ENCODE measurements around the gene CBFA2T2.
"Not testable (repeated sequence)": the region's sequence is repeated elsewhere in the genome, so short reads cannot be mapped to it uniquely, and the experiment has no call there.

CBFA2T2 gene

DNA sequence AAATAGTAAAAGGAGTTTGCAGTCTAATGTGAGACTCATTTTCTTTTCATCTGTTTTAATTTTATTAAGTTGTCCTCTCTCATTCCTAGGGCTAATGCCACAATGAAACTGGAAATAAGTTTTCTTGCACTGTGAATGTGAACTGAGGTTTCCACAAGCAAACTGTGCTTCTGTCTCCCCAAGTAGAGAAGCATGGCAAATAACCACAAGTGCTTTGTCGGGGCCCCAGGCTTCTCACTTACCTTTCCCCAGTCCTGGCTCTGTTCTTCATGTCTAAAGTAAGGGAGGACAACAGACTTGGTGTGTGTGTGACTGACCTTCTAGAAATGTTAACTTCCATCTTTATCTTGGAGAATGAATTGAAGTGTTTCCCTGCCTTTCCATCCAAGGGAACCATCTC, 80.8 kb downstream of the CBFA2T2 start:
- no peak for DNase-seq (ENCODE audit: low read depth)
- TF ChIP-seq, protein P1, sequence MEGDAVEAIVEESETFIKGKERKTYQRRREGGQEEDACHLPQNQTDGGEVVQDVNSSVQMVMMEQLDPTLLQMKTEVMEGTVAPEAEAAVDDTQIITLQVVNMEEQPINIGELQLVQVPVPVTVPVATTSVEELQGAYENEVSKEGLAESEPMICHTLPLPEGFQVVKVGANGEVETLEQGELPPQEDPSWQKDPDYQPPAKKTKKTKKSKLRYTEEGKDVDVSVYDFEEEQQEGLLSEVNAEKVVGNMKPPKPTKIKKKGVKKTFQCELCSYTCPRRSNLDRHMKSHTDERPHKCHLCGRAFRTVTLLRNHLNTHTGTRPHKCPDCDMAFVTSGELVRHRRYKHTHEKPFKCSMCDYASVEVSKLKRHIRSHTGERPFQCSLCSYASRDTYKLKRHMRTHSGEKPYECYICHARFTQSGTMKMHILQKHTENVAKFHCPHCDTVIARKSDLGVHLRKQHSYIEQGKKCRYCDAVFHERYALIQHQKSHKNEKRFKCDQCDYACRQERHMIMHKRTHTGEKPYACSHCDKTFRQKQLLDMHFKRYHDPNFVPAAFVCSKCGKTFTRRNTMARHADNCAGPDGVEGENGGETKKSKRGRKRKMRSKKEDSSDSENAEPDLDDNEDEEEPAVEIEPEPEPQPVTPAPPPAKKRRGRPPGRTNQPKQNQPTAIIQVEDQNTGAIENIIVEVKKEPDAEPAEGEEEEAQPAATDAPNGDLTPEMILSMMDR (conservative IDR thresholded peaks at IDR 0.05; ENCODE audit: low read length), result no peak
- H3K4me3 ChIP-seq (ENCODE audit: low read length), result no peak overlapping the region

DNA sequence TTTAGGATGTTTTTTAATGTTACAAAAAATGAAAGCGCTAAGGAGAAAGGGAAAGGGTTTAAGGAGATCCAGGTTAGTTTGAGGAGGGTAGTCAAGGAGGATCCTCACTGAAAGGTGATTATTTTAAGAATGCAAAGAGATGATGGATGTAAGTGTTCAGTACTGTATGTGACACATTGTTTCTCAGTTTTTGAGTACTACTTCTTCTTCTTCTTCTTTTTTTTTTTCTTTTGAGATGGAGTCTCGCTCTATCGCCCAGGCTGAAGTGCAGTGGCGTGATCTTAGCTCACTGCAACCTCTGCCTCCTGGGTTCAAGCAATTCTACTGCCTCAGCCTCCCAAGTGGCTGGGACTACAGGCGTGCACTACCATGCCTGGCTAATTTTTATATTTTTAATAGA, 83.4 kb downstream of the CBFA2T2 start:
- not testable (repeated sequence) for DNase-seq (ENCODE audit: low read depth); H3K4me3 ChIP-seq (ENCODE audit: low read length)

DNA sequence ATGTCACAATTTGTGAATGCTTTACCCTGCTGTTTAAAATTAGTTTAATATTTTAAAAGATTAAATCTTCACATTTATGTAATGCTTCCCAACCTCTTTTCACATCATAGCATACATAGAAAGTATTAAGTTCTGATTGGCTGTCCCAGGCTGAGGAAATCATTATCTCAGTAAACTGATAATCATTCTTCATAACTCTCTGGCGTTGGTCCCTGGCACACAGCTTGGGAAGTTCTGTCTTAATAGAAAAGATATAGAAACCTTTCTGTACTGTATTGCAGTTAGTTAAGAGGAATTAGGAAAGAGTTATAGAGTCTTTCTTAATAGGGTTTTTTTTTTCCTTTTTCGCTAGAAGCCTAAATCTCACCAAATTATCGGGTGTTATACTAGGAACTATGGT, 85.4 kb downstream of the CBFA2T2 start:
- TF ChIP-seq, protein P1 (conservative IDR thresholded peaks at IDR 0.05; ENCODE audit: low read length), result no peak
- H3K4me3 ChIP-seq (ENCODE audit: low read length), result no peak overlapping the region
- no peak for DNase-seq (ENCODE audit: low read depth)

DNA sequence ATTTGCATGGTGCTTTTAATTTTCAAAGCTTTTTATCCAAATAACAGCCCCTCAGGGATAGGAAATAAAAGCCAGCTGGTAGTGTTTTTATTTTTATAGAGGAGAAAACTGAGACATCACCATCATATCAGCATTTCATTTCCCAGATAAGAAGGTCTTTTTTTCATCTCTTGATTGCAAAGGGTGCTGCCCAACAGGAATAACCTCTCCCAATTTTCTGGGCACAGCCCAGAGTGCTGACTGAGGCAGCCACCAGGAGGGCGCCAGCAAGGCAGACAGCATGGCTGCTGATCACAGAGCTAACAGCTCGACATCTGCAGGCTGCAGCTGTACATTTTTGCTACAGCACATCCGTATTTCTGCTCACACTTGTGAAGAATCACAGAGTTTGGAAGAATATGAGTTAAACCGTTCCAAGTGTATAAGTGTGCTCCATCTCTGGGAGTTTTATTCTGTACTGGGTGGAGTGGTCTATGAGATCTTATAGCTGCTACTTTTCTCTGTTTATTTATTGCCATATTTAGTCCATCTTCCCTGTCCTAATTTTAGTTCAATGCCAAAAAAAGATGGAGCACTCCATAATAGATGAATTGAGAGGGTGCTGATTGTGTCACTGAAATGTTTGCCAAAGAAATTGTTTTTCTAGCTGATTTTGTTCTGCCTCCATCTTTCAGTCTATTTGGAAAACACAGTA, 86.7 kb downstream of the CBFA2T2 start:
- TF ChIP-seq, protein P1 (conservative IDR thresholded peaks at IDR 0.05; ENCODE audit: low read length), result no peak; the same call in 1 of the 2 replicates
- no peak overlapping the region for H3K4me3 ChIP-seq (ENCODE audit: low read length)
- no peak for DNase-seq (ENCODE audit: low read depth)

DNA sequence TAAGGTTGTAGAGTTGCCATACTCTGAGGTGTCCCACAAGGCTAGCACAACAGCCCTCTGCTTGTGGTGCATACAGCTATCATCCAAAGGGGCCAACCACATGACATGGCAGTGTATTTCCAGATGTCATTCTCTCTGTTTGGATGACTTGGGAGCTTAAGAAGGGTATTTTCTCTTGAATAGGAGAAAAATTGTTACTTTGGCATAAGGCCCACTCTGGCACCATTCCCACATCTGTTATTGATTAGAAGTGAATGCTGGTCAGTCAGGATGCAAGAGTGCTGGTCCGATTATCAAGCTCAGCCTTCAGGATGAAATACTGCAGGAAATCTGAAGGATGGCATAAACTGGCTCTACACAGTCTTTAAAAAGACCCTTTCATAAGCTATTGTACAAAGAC, 88.6 kb downstream of the CBFA2T2 start:
- DNase-seq (ENCODE audit: low read depth), result peak; percentile 87
- TF ChIP-seq, protein P1 (conservative IDR thresholded peaks at IDR 0.05; ENCODE audit: low read length), result no peak
- H3K4me3 ChIP-seq (ENCODE audit: low read length), result no peak overlapping the region

DNA sequence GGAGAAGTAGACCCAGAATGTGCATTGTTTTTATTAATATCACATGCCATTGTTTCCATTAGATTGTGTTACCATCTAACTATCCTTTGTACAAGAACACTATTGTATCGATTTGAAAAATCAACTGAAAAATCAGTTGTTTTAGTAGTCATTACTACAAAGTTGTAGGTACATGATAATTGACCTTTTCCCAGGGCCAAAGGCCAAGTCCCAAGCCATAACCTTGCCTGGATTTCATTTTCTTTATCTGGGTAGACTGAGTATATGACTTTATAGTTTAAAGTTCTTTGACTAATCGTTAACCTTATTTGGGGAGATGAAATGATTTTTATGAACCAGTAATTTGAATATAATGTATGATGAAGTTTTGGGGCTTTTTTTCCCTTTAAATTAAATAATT, 93.2 kb downstream of the CBFA2T2 start:
- TF ChIP-seq, protein P1 (conservative IDR thresholded peaks at IDR 0.05; ENCODE audit: low read length), result no peak
- no peak for DNase-seq (ENCODE audit: low read depth)

DNA sequence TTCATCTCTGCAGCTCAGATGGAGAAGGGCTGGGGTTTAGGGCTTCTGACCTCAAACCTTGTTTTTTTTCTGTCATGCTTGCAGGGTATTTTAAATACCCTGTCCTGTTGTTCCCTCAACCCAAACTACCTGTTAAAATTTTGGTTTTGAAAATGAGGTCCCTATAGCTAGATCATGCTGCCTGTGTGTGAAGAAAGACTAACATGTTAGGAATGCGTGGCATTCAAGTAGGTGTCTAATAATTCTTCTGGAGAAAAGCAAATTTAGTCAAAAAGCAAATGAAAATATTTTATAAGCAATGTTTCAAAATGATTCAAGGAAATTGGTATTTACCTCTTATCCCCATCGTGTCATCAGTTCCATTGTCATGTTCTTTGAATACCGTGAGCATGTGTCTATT, 95.1 kb downstream of the CBFA2T2 start:
- no peak overlapping the region for H3K4me3 ChIP-seq (ENCODE audit: low read length)
- DNase-seq (ENCODE audit: low read depth), result peak; percentile 34
- TF ChIP-seq, protein P1 (conservative IDR thresholded peaks at IDR 0.05; ENCODE audit: low read length), result no peak

More for the DNA sequence above, 93.2 kb downstream of the CBFA2T2 start:
- H3K4me3 ChIP-seq (ENCODE audit: low read length), result no peak overlapping the region

Measured in AG10803 (cell line).